COLO668 (cell line): ENCODE data around the gene PKD2L1.
"Not testable (repeated sequence)": the region's sequence is repeated elsewhere in the genome, so short reads cannot be mapped to it uniquely, and the experiment has no call there.

ENCODE experiments used
- DNase-seq: peaks from one replicate; lab custom pipeline; 2025; ENCODE audit not compliant: unreplicated experiment; lab: John Stamatoyannopoulos, UW

Gene PKD2L1

GRCh38 chr10:100334762-100335161 lies 4.7 kb upstream of the PKD2L1 start:
- no peak for DNase-seq

GRCh38 chr10:100333661-100334440 lies 3.8 kb upstream of the PKD2L1 start:
- no peak for DNase-seq

GRCh38 chr10:100333106-100333505 lies 3.1 kb upstream of the PKD2L1 start:
- no peak for DNase-seq

- no peak for DNase-seq
These were observed 1.8 kb downstream of the PKD2L1 start for GRCh38 chr10:100328198-100328597.

- no peak for DNase-seq
These were observed 2.4 kb downstream of the PKD2L1 start for GRCh38 chr10:100327718-100328009.

GRCh38 chr10:100327007-100327717 lies 2.9 kb downstream of the PKD2L1 start:
- peak; percentile 34 for DNase-seq

- no peak for DNase-seq
These were observed 4.9 kb downstream of the PKD2L1 start for GRCh38 chr10:100325158-100325557.

- DNase-seq = peak; percentile 18
These were observed 10.2 kb downstream of the PKD2L1 start for GRCh38 chr10:100319707-100320402.

GRCh38 chr10:100318207-100318606 lies 11.8 kb downstream of the PKD2L1 start:
- no peak for DNase-seq

GRCh38 chr10:100315615-100316014 lies 14.4 kb downstream of the PKD2L1 start:
- no peak for DNase-seq

GRCh38 chr10:100311298-100311697 lies 18.7 kb downstream of the PKD2L1 start:
- no peak for DNase-seq

GRCh38 chr10:100307684-100308083 lies 22.3 kb downstream of the PKD2L1 start:
- no peak for DNase-seq

- DNase-seq = no peak
These were observed 23.2 kb downstream of the PKD2L1 start for GRCh38 chr10:100306861-100307260.

GRCh38 chr10:100304414-100304813 lies 25.6 kb downstream of the PKD2L1 start:
- no peak for DNase-seq

GRCh38 chr10:100303724-100304319 lies 26.2 kb downstream of the PKD2L1 start:
- DNase-seq = no peak

GRCh38 chr10:100301123-100301522 lies 28.9 kb downstream of the PKD2L1 start:
- not testable (repeated sequence) for DNase-seq

- DNase-seq = no peak
These were observed 32.8 kb downstream of the PKD2L1 start for GRCh38 chr10:100297242-100297641.

- DNase-seq = no peak
These were observed 37.0 kb downstream of the PKD2L1 start for GRCh38 chr10:100293066-100293465.

- DNase-seq = not testable (repeated sequence)
These were observed 37.7 kb downstream of the PKD2L1 start for GRCh38 chr10:100292300-100292699.

GRCh38 chr10:100291356-100291755 lies 38.7 kb downstream of the PKD2L1 start:
- DNase-seq = no peak

- no peak for DNase-seq
These were observed 40.4 kb downstream of the PKD2L1 start for GRCh38 chr10:100289641-100290040.

- no peak for DNase-seq
These were observed 41.8 kb downstream of the PKD2L1 start for GRCh38 chr10:100288196-100288595.
